GM18520 (cell line): ENCODE results near the gene USF2.

Source experiments
- ATAC-seq: cut with Tn5 transposase; IDR thresholded peaks from one replicate; pipeline ENCODE4 v1.9.1; 2021; ENCODE audit not compliant: unreplicated experiment

Gene USF2

DNA sequence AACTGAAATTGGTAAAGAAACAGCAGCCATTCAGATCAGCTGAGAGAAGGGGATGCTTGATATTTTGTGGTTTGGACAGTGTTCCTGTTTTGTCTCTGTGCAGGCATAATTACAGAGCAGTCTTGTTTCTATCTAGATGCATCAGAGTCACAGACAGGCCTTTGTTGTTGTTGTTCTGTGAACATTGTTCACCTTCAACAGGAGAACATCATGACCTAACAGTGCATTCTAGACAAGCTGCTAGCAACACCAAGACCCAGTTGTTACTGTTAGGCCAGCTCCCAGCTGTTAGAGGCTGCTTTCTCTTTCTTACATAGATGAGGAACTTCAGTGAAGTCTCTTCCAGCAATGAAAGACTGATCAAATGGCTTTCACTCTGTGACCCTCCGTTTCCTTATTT, 28.4 kb upstream of the USF2 start:
- ATAC-seq = no peak

DNA sequence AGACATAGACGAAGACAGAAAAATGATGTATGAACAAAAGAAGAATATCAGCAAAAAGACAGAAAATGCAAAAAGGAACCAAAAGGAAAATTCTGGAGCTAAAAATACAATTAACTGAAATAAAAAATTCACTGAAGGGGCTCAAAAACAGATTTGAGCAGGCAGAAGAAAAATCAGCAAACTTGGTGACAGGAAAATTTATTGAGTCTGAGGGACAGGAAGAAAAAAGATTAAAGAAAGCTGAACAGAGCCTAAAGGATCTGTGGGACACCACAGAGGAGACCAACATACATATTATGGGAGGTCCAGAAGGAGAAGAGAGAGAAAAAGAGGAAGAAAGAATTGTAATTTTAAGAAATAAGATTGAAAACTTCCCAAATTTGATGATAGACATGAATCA, 27.3 kb upstream of the USF2 start:
- ATAC-seq = no peak

DNA sequence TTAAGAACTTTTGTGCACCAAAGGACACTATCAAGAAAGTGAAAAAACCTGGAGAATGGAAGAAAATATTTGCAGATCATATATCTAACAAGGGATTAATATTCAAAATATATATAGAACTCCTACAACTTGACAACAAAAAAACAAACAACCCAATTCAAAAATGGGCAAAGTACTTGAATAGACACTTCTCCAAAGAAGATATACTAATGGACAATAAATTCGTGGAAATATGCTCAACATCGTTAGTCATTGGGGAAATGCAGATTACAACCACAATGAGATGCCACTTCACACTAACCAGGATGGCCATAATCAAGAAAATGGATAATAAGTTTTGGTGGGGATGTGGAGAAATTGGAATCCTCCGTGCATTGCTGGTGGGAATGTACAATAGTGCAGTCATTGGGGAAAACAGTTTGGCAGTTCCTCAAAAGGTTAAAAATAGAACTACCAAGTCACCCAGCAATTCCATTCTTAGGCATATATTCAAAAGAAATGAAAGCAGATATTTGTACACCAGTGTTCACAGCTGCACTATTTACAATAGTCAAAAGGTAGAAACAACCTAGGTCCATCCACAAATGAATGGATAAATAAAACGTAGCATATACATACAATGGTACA, 22.2 kb upstream of the USF2 start:
- no peak for ATAC-seq

DNA sequence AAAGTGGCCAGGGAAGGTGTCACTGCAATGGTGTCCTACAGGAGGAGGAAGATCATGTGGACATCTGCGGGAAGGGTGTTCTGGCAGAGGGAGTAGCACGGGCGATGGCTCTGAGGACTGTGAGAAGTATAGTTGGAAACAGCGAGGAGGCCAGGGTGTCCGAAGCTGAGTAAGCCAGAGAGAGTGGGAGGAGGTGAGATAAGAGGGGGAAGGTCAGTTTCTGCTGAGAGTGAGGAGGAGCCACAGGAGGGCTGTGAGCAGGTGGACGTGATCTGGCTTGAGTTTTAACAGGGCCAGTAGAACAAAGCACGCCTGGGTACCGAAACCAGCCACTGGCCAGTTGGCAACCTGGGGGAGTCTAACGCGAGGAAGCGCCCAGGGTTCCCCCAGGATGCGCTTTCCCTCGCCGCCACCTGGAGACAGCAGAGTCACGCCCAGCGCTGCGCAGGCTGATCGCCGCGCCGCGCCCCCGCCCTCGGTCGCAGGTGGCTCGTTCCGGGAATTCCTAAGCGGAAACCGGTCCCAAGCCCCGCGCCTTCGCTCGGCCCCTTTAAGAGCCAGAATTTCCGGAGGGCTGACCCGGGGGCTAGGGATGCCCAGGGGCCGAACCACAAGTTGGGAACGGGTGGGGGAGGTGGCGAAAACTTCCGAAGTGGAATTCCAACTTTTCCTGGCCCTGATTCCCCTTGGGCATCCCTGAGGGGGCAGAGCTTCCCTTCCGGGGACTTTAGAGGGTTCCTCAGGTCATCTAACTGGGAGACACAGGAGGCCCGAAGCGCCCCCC, 21.0 kb upstream of the USF2 start:
- ATAC-seq = peak; percentile 37

DNA sequence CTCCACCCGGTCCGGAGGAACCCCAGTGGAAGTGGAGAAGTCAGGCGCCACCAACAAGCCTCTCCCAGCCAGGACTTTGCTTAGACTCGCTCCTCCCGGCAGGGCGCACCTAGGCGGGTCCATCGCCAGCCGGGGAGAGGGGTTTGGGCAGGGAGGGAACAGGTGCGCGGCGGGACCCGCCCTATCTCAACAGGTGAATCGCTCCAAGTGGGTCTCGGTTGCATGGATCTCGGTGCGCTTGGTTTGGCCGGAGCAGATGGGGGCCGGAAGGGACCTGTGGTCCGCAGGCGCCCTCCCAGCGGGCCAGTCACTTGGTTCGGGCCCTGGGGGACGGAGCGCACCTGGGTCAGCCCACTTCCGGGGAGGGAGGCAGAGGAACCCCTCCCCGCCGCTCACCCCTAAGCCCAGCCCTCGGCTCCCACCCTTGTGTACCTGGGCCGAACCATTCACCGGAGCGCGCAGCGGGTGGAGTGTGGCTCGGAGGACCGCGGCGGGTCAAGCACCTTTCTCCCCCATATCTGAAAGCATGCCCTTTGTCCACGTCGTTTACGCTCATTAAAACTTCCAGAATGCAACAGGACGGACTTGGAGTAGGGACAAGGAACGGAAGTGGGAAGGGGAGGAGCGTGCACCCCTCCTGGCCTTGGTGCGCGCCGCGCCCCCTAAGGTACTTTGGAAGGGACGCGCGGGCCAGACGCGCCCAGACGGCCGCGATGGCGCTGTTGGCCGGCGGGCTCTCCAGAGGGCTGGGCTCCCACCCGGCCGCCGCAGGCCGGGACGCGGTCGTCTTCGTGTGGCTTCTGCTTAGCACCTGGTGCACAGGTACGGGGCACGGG, 20.2 kb upstream of the USF2 start, which contains the start of gene LSR:
Gene LSR, plus strand, starts transcription at position 693 of the 836 bp plus-strand sequence. Its CDS starts 21 bp downstream, at position 714.
- peak; percentile 39 for ATAC-seq

DNA sequence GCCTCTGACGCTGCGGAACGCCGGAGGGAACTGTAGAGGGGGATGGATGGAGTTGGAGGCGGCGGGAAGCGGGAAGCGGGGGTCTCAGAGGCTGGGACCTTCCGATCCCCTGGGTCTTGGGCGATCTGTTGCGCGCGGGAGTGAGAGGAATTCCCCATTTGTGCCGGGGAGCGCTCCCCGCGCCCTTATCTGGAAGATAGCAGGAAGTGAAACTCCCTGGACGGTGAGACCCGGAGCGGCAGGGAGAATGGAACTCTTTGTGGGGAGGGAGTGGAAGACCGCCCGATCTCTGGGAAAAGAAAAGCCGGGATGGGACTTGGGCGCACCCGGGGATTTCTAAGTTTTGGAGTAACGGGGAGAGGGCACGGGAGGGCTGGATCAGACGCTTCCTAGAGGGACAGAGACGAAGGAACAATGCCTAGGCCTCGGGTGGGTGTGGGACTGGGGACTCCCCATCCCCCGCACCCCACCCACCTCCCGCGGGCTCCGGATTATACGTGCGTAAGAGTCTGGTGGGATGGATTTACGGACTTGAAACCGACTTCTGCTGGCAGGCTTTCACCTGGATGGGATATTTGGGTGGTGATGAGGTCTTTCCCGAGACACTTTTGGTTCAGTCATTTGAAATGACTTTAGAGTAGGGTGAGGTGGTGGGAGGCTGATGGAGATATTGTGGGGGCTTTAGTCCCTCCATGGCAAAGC, 19.5 kb upstream of the USF2 start:
- no peak for ATAC-seq

DNA sequence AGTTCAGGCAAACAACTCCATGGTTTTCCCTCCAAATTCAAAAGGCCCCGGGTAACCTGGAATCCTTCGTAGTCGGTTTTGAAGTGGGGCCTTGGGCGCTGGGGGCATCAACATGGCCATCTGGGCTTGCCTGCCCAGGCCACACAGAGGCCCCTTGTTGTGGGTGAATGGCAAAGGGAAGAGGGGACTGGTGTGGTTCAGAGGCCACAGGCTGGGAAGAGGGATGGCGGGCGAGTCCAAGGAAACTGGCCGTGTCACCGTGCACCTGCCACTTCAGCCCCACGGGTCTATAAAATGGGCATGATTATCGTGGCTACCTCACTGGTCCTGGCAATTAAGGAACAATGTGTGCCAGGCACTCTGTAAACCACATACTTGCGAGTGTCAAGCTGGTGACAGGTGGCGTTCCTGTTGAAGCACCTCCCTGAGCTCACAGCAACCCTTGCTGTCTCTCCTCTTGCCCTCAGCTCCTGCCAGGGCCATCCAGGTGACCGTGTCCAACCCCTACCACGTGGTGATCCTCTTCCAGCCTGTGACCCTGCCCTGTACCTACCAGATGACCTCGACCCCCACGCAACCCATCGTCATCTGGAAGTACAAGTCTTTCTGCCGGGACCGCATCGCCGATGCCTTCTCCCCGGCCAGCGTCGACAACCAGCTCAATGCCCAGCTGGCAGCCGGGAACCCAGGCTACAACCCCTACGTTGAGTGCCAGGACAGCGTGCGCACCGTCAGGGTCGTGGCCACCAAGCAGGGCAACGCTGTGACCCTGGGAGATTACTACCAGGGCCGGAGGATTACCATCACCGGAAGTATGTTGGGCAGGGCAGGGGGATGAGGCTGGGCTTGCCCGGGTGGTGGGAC, 18.7 kb upstream of the USF2 start:
- ATAC-seq = no peak

DNA sequence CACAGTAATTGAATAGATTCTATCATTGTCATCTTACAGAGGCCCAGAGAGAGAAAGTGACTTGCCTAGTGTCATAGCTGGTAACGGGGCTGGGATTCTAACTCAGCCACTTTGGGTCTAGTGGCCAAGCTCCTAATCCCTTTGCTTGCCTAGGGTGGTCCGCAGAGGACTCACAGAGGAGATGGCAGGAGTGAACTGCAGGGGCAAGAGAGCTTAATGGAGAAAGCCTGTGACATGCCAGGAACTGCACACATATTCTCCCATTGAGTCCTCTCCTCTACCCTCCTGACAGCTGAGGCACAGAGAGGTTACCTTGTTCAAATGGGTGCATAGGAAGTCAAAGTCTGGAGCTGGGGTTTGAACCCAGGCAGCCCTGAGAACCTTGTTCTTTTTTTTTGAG, 17.3 kb upstream of the USF2 start:
- no peak for ATAC-seq

DNA sequence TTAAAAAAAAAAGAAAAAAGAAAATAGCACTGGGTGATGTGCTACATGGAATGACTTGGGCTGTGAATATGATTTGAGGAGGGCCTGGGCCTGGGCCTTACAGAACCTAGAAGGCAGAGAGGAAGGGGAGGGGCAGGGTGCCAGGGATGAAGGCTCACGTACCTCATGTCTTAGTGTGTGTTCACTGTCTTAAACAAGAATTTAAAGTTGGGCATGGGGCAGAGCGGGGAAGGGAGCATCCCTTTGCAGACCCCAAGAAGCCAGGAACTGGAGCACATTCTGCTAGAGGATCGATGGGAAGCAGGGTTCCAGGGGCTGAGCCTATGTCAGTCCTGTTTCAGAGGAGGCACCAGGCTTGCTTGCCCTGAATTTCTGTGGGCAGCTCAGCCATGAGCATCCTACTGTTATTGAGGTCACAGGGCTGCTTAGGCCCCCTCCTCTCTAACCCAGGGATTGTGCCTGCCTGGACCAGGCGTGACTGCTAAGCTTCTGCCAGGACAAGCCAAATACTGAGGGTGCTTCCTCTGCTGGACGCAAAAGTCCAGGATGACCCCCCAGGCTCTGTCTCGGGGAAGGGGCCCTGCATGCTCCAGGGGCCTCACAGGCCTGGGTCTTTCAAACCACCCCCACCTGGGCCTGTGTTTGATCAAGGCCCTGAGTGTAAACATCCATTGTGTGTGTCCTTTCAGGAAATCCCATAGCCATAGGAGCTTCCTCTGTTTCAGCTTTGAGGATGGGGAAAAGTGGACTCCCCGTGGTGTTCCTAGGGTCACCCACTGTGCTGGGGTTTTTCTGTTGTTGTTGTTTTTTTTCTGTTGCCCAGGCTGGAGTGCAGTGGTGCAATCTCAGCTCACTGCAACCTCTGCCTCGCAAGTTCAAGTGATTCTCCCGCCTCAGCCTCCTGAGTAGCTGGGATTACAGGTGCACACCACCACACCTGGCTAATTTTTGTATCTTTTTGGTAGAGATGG, 15.2 kb upstream of the USF2 start:
- ATAC-seq = no peak

DNA sequence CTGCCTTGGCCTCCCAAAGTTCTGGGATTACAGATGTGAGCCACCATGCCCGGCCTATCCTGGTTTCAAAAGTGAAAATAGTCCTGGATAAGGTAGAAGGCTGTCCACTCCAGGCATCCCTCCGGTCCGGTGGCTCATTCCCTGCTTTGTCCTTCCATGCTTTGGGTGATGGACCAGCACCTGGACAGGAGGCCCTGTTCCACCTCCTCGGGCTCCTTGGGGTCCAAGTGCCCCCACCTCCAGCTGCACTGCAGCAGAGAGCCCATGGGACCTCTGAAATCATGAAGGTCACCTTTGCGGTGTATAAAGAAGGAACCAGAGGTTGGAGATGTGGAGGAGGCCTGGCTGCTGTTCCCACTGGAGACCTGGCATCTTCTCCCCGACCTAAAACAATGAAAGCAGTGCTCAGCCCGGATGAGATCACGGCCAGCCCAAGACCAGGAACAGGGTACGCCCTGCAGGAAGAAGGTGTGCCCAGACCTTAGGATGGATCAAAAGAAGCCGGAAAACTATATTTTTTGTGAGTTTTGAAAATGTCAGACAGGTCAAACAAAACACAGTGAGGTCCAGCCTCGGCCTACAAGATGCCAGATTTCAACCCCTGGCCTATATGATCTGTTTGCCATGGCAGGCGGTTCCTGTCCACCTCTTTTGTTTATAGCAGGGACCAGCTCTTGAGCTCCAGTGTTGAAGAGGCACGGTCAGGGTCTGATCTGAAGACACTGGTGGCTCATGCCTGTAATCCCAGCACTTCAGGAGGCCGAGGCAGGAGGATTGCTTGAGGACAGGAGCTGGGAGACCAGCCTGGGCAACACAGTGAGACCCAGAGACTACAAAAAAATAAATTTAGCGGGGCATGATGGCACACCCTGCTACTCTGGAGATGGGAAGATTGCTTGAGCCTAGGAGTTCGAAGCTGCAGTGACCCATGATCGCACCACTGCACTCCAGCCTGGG, 14.1 kb upstream of the USF2 start:
- no peak for ATAC-seq

DNA sequence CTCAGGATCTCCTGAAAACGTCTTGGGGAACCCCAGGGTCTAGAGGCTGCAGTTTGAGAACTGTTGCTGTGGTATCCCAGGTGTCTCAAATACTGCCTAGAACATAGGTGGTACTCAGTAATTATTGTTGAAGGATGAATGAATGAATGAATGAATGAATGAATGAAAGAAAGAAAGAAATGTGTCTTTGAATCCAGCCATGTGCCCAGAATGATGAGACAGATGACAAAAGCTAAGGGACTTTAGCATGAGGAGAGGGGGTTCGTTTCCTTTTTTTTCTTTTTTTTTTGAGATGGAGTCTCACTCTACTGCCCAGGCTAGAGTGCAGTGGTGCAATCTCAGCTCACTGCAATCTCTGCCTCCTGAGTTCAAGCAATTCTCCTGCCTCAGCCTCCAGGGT, 12.2 kb upstream of the USF2 start:
- ATAC-seq = no peak

DNA sequence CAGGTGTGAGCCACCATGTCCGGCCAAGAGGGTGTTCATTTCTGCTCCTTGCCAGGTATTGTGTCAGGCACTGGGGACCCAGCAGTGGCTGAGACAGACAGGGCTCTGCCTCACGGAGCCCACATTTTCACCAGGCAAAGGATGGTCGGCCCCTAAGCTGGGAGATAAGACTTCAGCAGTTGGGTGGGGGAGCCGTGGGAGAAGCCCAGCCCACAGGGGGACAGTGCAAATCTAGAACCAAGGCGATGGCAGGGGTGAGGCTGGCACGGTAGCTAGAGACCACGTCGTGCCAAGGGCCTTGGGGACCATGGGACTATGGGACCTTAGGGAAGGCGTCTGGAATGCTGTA, 11.7 kb upstream of the USF2 start:
- no peak for ATAC-seq

DNA sequence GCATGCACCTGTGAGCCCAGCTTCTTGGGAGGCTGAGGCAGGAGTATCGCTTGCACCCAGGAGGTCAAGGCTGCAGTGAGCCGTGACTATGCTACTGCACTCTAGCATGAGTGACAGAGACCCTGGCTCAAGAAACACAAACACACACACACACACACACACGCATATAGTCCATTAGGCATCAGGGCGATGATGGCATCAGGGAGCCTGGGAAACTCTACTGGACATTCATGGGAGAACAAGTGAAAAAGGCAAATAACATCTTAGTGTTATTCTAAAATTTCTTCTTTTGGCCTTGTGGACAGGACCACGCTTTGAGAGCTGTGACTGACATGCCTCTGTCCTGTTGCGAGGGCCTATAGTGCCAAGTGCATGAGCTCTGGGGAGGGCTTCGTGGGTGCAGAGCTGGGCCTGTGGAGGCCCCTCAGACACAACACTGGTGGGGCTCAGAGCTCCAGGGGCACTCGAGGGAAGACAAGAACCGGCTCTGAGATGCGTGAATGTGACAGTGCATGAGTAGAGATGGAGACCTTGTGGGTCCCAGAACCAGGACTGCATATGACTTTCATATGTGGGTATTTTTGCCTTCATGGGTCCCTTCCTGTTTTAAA, 8.0 kb upstream of the USF2 start:
- ATAC-seq = no peak

DNA sequence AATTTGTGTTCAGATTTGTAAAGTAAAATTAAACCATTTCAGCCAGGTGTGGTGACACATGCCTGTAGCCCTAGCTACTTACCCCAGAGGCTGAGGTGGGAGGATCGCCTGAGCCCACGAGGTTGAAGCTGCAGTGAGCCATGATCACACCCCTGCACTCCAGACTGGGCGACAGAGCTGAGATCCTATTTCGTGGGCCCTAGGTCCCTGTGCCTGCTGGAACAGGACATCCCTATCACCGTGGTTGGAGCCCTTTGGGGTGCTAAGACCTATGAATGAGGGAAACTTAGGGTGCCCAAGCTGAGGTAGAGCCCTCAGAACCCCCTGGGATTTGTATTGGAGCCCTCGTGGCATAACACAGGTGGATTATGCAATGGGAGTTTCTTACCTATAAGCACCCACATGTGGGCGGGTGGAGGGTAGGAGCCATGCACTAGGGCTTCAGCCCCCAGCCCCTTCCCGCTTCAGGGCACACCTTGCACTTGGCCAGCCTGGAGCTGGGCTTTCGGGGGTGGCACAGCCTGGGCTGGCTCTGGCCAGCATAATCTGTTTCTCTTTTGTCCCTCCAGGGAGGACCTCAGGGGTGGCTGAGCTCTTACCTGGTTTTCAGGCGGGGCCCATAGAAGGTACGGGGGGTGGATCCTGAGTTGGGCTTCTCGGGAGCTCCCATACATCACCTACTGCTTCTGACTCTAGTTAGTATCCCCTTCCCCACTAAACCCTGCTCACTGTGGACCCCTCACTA, 7.2 kb upstream of the USF2 start:
- no peak for ATAC-seq

DNA sequence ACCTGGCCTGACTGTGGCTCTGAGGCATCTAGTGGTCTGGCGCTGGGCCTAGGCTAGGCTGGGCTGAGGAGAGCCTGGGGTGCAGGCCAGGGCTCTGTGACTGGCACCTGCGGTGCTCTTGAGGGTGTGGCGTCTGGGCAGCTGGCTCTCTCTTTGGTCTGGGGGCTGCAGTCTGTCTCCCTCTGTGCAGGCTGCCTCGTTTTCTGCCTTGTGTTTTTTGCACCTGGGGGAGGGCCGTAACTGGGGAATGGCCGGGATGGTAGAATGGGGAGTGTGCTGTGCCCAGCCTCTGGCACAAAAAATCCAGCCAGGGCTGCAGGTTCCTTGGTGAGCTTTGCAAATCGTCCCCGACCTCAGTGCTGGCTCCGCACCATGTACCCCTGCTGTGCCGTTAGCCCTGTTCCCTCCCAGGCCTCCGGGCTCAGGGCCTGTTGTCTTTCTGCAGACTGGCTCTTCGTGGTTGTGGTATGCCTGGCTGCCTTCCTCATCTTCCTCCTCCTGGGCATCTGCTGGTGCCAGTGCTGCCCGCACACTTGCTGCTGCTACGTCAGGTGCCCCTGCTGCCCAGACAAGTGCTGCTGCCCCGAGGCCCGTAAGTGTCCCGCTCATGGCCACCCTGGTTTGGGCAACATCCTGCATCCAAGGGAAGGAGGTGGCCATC, 6.5 kb upstream of the USF2 start:
- ATAC-seq = no peak
